Duodenal mucosa (tissue), 2 donors: Measurements from ENCODE around the gene ANKRD6.

Experiments used
- H3K27ac ChIP-seq: one replicate; pipeline ENCODE4 v1.7.0; 2013; ENCODE audit warnings: low read depth, low read length
- H3K27me3 ChIP-seq, 2 donors: one replicate each; pipeline ENCODE4 v1.7.0; 2013; ENCODE audit warnings: low read length in 2 of 2, control low read depth in 1 of 2; ENCODE audit not compliant: insufficient read depth in 2 of 2, control insufficient read depth in 1 of 2
- H3K36me3 ChIP-seq, 2 donors: one replicate each; pipeline ENCODE4 v1.7.0; 2013; ENCODE audit warnings: low read length in 2 of 2, control low read depth in 1 of 2; ENCODE audit not compliant: insufficient read depth in 2 of 2, control insufficient read depth in 1 of 2
- H3K4me1 ChIP-seq, 2 donors: one replicate each; pipeline ENCODE4 v1.7.0; 2013; ENCODE audit warnings: low read length in 2 of 2, control low read depth in 1 of 2; ENCODE audit not compliant: insufficient read depth in 2 of 2, control insufficient read depth in 1 of 2
- H3K4me3 ChIP-seq, 2 donors: one replicate each; pipeline ENCODE4 v1.7.0; 2013; ENCODE audit warnings: low read length in 2 of 2, low read depth in 1 of 2
- H3K9ac ChIP-seq, 2 donors: one replicate each; pipeline ENCODE4 v1.7.0; 2013; ENCODE audit warnings: low read length in 2 of 2, low read depth in 1 of 2
- H3K9me3 ChIP-seq, 2 donors: one replicate each; pipeline ENCODE4 v1.7.0; 2013; ENCODE audit warnings: low read length in 2 of 2, control low read depth in 1 of 2; ENCODE audit not compliant: control insufficient read depth in 1 of 2

ANKRD6 gene

DNA sequence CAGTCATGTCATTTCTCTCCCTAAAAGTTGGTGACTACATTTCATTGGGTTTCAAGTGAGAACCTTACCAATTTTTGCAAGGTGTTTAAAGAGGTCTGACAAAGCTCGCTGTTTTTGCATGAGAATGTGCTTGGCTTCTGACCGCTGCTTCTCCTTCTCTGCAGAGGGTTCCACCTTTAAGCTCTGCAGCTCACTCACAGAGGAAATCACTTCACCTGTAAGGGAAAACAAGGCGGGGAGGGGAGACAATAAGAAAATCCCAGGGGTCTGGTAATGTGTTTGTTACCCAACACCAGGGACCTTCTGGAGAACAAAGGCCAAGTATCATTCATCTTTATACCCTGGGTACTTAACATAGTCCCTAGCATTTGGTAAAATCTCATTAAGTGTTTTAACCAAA is 245.6 kb downstream of the ANKRD6 start:
- Histone ChIP-seq H3K36me3 (peaks cover 52 to 85% of the 10 kb centered on the region in 2 donors), H3K9me3 (no peaks in the 10 kb centered on the region), H3K27ac (no peak overlapping the region), H3K9ac (no peak overlapping the region), H3K27me3 (no peaks in the 10 kb centered on the region), H3K4me1 (no peaks in the 10 kb centered on the region), H3K4me3 (no peak overlapping the region)

DNA sequence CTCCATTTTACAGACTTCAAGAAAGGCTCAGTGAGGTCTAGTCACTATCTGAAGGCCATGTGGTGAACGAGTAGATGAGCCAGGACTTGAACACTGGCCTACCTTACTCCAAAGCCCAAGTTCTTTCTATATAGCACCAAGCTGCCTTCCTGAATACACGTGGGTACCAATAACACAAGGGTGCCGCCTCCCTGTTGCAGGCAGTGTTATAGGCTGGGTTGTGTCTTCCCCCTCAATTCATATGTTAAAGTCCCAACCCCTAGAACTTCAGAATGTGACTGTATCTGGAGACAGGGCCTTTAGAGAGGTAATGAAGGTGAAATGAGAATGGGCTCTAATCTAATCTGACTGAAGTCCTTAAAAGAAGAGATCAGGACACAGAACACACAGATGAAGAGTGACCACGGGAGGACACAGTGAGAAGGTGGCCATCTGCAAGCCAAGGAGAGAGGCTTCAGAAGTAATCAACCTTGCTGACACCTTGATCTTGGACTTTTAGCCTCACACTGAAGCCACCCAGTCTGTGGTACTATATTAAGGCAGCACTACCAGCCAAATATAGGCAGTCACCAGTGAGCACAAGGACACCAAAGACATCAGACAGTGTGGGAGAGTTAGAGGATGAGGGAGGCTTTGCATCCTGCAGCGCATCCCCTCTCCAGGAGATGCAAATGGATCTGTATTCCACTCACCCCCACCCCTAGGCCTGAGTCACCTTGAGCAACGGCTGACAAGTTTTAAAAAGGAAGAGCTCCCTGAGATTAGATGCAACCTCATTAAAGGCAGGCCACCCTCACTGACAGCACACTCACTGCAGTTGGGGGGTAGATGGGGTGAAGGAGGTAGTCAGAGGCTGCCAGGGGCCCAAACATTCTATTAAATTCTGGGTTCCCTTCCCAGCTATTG is 246.5 kb downstream of the ANKRD6 start:
- Histone ChIP-seq H3K36me3 (peaks cover 54 to 83% of the 10 kb centered on the region in 2 donors), H3K4me1 (no peaks in the 10 kb centered on the region), H3K9me3 (no peaks in the 10 kb centered on the region), H3K27me3 (no peaks in the 10 kb centered on the region), H3K9ac (no peak overlapping the region), H3K4me3 (no peak overlapping the region), H3K27ac (no peak overlapping the region)

DNA sequence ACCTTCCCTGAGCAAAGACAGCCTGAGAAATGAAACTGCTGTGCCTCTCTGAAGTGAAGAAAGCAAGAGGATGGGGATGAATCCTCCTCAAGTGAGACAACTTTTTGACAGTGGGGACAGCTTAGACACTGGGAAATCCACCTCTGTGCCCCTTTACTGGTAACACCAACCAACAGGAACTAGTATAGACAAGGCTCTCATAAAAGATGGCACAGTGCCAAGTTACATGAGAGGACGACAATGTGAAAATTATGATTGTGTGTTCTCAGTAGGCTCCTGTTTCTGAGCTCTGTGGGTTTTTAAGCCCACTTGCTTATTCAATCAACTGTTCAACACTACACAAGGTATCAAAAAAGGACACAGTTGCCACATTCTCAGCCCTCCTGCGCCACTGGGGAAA is 247.2 kb downstream of the ANKRD6 start:
- Histone ChIP-seq H3K27me3 (no peaks in the 10 kb centered on the region), H3K36me3 (peaks cover 54 to 83% of the 10 kb centered on the region in 2 donors), H3K9me3 (no peaks in the 10 kb centered on the region), H3K4me3 (no peak overlapping the region), H3K4me1 (no peaks in the 10 kb centered on the region), H3K9ac (no peak overlapping the region), H3K27ac (no peak overlapping the region)

DNA sequence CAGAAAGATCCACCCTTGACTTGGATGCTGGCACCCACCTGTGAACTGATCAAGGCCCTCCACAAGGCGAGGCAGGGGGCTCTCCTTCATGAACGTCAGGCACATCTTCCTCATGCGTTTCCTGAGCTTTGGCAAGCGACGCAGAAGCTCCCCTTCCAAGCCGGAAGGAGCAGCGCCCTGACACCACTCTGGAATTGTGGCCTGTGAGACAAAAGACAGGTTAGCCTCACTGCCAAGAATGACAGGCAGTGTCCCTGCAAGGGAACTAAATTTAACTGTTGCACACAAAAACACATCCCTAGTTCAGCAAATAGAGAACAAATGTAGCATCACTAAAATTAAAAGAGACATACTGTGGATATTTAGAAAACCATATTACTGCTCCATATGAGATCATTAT is 247.6 kb downstream of the ANKRD6 start:
- Histone ChIP-seq H3K27me3 (no peaks in the 10 kb centered on the region), H3K27ac (no peak overlapping the region), H3K36me3 (peaks cover 54 to 83% of the 10 kb centered on the region in 2 donors), H3K9ac (no peak overlapping the region), H3K4me1 (no peaks in the 10 kb centered on the region), H3K9me3 (no peaks in the 10 kb centered on the region), H3K4me3 (no peak overlapping the region)

DNA sequence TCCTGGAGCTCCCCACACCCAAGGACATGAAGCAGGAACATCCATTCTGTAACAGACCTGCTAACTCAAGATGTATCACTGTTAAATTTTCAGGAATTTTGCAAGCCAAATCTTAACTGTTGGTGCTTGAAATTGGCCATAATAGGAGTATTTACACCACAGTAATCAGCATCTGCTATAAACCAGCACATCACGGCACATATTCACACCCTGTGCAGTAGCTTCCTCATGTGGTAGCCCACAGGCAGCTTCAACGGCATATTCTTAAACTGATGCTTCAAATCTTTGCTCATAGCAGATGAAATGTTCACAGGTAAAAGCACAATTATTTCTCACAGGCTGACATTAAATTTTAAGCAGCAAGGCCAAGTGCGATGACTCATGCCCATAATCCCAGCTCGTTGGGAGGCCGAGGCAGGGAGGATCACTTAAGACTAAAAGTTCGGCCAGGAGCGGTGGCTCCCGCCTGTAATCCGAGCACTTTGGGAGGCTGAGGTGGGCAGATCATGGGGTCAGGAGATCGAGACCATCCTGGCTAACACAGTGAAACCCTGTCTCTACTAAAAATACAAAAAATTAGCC is 249.1 kb downstream of the ANKRD6 start:
- Histone ChIP-seq H3K9ac (no peak overlapping the region), H3K36me3 (peaks cover 54 to 84% of the 10 kb centered on the region in 2 donors), H3K27me3 (no peaks in the 10 kb centered on the region), H3K4me3 (no peak overlapping the region), H3K4me1 (no peaks in the 10 kb centered on the region), H3K27ac (no peak overlapping the region), H3K9me3 (no peaks in the 10 kb centered on the region)

DNA sequence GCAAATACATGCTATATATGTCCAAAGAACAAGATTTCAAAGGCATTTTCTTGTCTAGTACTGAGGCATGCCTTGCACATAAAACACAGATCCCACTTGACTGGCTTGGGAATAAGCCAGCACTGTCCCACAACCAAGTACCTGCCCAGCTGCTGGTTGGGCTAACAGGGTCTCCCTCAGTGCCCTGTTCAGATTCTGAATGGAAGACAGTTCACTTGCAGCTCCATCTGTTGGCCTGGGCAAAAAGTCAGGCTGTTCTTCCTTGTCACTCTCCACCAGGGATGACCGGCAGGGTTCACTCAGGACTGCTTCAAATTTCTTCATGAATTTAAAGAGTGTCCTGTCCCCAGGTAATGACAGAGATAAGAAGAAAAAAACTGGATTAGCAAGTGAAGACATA is 250.0 kb downstream of the ANKRD6 start:
- Histone ChIP-seq H3K9ac (no peak overlapping the region), H3K27me3 (no peaks in the 10 kb centered on the region), H3K36me3 (peaks cover 58 to 86% of the 10 kb centered on the region in 2 donors), H3K4me3 (no peak overlapping the region), H3K4me1 (no peaks in the 10 kb centered on the region), H3K9me3 (no peaks in the 10 kb centered on the region), H3K27ac (no peak overlapping the region)
